AG10803 (cell line): ENCODE results near the gene SMYD4.

ENCODE experiments used
- DNase-seq: peaks from one replicate; pipeline ENCODE4 v3.0.0; 2010; ENCODE audit warnings: low read depth
- H3K4me3 ChIP-seq: 2 replicates; pipeline ENCODE4 v1.5.1; 2011; ENCODE audit warnings: mild to moderate bottlenecking, low read length, control low read depth
- TF ChIP-seq, protein P1 (sequence below): conservative IDR thresholded peaks from 2 replicates; pipeline ENCODE4 v1.5.1; 2011; ENCODE audit warnings: mild to moderate bottlenecking, low read length, control low read depth, inconsistent platforms

Gene SMYD4

GRCh38 chr17:1853698-1854097 lies 24.0 kb upstream of the SMYD4 start:
- TF ChIP-seq, protein P1, sequence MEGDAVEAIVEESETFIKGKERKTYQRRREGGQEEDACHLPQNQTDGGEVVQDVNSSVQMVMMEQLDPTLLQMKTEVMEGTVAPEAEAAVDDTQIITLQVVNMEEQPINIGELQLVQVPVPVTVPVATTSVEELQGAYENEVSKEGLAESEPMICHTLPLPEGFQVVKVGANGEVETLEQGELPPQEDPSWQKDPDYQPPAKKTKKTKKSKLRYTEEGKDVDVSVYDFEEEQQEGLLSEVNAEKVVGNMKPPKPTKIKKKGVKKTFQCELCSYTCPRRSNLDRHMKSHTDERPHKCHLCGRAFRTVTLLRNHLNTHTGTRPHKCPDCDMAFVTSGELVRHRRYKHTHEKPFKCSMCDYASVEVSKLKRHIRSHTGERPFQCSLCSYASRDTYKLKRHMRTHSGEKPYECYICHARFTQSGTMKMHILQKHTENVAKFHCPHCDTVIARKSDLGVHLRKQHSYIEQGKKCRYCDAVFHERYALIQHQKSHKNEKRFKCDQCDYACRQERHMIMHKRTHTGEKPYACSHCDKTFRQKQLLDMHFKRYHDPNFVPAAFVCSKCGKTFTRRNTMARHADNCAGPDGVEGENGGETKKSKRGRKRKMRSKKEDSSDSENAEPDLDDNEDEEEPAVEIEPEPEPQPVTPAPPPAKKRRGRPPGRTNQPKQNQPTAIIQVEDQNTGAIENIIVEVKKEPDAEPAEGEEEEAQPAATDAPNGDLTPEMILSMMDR, result no peak
- no peak overlapping the region for H3K4me3 ChIP-seq

DNA sequence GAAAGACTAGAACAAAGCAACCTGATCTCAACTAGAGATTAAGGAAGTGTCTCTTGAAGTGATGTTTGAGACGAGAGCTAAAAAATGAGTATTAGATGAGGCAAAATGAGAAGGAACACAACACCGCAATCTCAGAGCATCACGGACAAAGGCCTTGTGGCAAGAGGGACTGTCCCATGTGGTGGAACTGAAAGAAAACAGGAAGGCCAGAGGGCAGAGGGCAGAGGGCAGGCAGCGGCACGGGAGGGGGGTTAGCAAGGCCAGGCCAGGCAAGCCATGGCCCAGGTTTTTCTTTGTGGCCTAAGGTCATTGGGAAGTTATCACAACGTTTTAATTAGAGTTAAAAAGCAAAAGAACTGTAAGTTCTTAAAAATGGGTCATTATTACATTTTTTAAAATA lies 22.6 kb upstream of the SMYD4 start:
- TF ChIP-seq, protein P1, result no peak
- DNase-seq, result no peak
- H3K4me3 ChIP-seq, result no peak overlapping the region

More at GRCh38 chr17:1853698-1854097, 24.0 kb upstream of the SMYD4 start:
- no peak for DNase-seq

DNA sequence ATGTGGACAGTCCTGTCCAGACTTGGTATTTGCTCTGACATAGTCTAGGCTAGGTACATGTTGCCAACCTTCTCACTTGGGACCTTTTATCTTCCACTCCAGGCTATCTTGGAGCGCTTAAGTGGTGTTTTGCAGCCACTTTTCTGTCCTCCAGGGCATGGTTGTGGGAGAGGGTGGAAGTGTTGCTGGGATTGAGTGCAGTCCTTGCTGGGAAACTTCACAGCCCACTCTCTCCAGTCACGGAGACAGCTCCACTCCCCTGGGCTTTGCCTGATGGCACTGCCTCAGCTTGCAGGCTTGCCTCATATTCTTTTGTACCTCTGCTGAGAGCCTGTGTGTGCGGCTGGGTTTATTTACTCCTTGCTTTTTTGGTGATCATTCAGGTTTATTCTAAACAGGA lies 17.5 kb upstream of the SMYD4 start:
- no peak for DNase-seq
- TF ChIP-seq, protein P1, result no peak
- no peak overlapping the region for H3K4me3 ChIP-seq

DNA sequence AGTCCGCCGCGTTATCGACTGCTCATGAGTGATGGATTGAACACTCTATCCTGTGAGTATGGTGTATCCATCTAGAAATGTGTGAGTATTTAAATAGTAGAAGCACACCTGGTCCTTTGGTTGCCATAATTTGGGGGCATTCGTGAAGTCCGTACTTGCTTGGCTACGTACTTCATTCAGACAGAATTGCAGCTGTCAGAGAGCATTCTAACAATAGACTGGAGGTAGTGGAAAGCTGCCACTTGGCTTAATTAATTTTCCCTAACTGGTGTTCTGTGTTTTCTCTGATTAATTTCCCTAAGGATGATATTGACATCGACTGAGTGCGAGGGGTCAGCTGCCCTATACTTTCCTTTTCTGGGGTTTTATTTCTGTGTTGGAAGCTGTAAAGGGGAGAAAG lies 14.2 kb upstream of the SMYD4 start:
- DNase-seq, result no peak
- TF ChIP-seq, protein P1, result no peak

DNA sequence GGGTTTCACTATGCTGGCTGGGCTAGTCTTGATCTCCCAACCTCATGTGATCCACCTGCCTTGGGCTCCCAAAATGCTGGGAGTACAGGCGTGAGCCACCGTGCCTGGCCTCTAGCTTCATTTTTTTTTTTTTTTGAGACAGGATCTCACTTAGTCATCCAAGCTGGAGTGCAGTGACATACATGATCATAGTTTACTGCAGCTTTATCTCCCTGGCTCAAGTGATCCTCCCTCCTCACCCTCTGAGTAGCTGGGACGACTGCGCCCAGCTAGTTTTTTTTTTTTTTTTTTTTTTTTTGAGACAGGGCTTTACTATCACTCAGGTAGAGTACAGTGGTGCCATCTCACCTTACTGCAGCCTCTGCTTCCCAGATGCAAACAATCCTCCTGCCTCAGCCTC lies 9.8 kb upstream of the SMYD4 start:
- TF ChIP-seq, protein P1, result no peak
- no peak for DNase-seq
- no peak overlapping the region for H3K4me3 ChIP-seq

More for the DNA sequence above, 14.2 kb upstream of the SMYD4 start:
- H3K4me3 ChIP-seq, result no peak overlapping the region

DNA sequence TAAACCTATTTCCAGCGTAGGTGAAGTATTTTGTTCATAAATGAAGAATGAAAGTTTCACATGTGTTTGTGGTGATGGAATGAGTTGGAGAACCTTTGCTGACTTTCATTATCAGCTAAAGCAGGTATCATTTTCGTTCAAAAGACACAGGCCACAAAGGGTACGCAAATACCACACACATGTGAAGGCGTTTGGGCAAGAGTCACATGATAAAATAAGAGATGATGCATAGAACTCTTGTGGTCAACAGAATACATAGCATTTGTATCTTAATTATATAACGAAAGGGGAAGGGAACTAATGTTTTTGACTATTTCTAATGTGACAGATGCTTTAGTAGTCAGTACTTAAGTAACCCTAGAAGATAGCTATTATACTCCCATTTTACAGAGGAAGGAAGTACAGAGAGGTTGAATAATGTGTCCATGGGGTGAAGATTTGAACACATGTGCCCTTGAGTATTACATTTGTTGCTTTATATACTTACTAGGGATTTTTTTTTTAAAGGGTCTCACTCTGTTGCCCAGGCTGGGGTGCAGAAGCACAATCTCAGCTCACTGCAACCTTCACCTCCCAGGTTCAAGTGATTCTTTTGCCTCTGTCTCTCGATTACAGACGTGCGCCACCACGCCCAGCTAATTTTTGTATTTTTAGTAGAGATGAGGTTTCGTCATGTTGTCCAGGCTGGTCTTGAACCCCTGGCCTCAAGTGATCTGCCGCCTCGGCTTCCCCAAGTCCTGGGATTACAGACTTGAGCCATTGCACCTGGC lies 4.9 kb upstream of the SMYD4 start:
- DNase-seq, result no peak
- TF ChIP-seq, protein P1, result no peak
- H3K4me3 ChIP-seq, result no peak overlapping the region

DNA sequence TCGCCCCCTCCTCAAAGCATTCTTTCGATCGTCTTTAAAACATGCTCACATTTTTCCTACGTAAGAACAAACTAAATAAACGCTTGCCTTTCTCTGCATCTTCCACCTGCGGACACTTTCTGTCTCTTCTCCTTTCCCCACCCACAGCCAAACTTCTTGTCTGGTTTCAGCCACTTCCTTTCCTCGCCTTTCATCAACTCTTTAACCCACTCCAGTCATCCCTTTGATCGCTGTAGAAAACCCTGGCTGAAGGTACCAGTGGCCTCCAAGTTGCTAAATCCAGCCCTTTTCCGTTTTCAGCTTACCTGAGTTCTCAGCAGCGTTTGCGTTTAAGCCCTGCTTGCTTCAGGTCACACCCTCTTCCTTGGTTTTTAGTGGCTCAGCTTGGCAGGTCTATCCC lies 586 bp upstream of the SMYD4 start:
- TF ChIP-seq, protein P1, result no peak
- peak overlapping the region; percentile 67 for H3K4me3 ChIP-seq
- DNase-seq, result no peak
